ENCODE measurements around the gene SPP1.

The SPP1 gene

DNA sequence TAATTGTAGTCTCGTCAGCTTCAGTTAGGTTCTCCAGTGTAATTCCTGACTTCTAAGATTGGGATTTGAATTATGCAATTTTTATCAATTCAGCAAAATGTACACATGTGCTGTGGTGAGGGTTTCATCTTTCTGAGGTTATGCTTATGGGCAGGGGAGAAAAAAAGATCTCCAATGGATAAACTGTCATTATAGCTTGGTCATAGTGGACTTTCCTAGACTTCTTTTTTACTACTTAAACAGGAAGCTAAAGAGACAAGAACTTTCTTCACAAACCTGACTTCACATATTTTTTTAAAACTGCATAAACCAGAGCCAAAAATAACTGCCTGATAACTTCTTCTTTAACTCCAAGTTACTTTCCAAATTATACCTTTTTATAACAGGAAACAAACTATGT is 21.7 kb upstream of the SPP1 start:
- no peak overlapping the region for H3K27ac ChIP-seq (ENCODE audit: low read depth, low read length)

GRCh38 chr4:87956501-87956900 is 19.0 kb upstream of the SPP1 start:
- Histone ChIP-seq H3K4me3 (ENCODE audit: low read depth, low read length) (no peak overlapping the region), H3K9me3 (ENCODE audit: control insufficient read depth, insufficient read depth, low read depth, low read length) (0 out of 2 replicates have a peak, but pooled peaks cover 2% of the 10 kb centered on the region), H3K27me3 (ENCODE audit: control insufficient read depth, insufficient read depth, low read length) (no peaks in the 10 kb centered on the region), H3K4me1 (ENCODE audit: control insufficient read depth, insufficient read depth, low read length) (peaks cover 11% of the 10 kb centered on the region), H3K9ac (ENCODE audit: low read length) (no peak overlapping the region), H3K36me3 (ENCODE audit: control insufficient read depth, insufficient read depth, low read length) (no peaks in the 10 kb centered on the region), H3K27ac (ENCODE audit: low read depth, low read length) (no peak overlapping the region)

More for the DNA sequence above, 21.7 kb upstream of the SPP1 start:
- Histone ChIP-seq H3K27me3 (ENCODE audit: control insufficient read depth, insufficient read depth, low read length) (no peaks in the 10 kb centered on the region), H3K4me1 (ENCODE audit: control insufficient read depth, insufficient read depth, low read length) (peaks cover 28% of the 10 kb centered on the region), H3K4me3 (ENCODE audit: low read depth, low read length) (no peak overlapping the region), H3K36me3 (ENCODE audit: control insufficient read depth, insufficient read depth, low read length) (no peaks in the 10 kb centered on the region), H3K9ac (ENCODE audit: low read length) (no peak overlapping the region), H3K9me3 (ENCODE audit: control insufficient read depth, insufficient read depth, low read depth, low read length) (no peaks in the 10 kb centered on the region)

DNA sequence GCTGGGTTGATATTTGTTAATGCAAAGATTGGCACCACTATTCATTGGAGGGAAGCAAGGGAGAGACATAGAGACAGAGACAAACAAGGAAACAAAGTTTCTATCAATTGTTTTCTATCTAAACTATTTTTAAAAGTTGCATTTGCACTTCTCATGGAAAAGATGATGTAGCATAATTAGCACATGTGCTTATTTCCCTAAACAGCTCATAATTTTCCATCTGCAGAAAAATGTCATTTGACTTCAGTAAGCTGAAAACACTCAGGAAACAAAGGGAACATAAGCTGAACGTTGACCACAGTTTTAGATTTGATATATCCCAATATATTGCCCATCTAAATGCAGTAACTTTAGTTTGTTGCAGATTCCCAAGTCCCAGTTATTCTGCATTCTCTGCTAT is 18.5 kb upstream of the SPP1 start:
- H3K9ac ChIP-seq (ENCODE audit: low read length) = no peak overlapping the region
- H3K9me3 ChIP-seq (ENCODE audit: control insufficient read depth, insufficient read depth, low read depth, low read length) = 0 out of 2 replicates have a peak, but pooled peaks cover 2% of the 10 kb centered on the region
- H3K27me3 ChIP-seq (ENCODE audit: control insufficient read depth, insufficient read depth, low read length) = no peaks in the 10 kb centered on the region
- no peaks in the 10 kb centered on the region for H3K36me3 ChIP-seq (ENCODE audit: control insufficient read depth, insufficient read depth, low read length)
- H3K4me1 ChIP-seq (ENCODE audit: control insufficient read depth, insufficient read depth, low read length) = peaks cover 11% of the 10 kb centered on the region
- H3K4me3 ChIP-seq (ENCODE audit: low read depth, low read length) = no peak overlapping the region
- H3K27ac ChIP-seq (ENCODE audit: low read depth, low read length) = no peak overlapping the region

GRCh38 chr4:87961993-87962392 is 13.5 kb upstream of the SPP1 start:
- Histone ChIP-seq H3K4me1 (ENCODE audit: control insufficient read depth, insufficient read depth, low read length) (no peaks in the 10 kb centered on the region), H3K4me3 (ENCODE audit: low read depth, low read length) (no peak overlapping the region), H3K27me3 (ENCODE audit: control insufficient read depth, insufficient read depth, low read length) (no peaks in the 10 kb centered on the region), H3K9me3 (ENCODE audit: control insufficient read depth, insufficient read depth, low read depth, low read length) (peaks cover 2% of the 10 kb centered on the region; the same call in 1 of the 2 replicates), H3K36me3 (ENCODE audit: control insufficient read depth, insufficient read depth, low read length) (no peaks in the 10 kb centered on the region), H3K9ac (ENCODE audit: low read length) (no peak overlapping the region), H3K27ac (ENCODE audit: low read depth, low read length) (no peak overlapping the region)

DNA sequence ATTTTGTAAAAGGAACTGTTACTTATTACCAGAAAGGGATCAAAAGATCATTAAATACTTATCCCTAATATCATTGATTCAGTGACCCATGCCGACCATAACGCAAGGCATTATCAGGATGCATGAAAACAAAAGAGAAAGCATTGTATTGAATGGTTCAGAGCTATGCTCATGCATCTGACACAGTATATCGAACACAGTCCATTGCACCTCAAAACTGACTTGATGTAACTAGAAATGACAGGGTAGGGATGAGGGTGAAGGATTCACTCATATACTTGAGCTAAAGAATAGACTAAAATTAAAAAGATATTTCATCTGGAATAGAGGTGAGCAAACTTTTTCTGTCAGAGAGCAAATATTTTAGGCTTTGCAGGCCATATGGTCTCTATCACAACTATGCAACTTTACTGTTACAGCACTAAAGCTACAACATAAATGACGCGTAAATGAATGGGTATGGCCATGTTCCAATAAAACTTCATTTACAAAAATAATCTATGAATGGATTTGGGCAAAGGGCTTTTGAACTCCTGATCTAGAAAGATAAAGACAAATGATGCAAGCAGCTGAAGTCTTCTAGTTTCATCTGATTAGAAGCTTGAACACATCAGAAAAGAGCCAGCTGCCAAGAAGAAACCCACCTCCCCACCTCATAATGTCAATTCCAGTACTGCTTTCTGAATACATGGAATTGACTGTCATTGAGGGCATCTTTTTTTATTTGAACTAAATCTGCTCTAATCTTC is 12.9 kb upstream of the SPP1 start:
- H3K27ac ChIP-seq (ENCODE audit: low read depth, low read length) = no peak overlapping the region
- 0 out of 2 replicates have a peak, but pooled peaks cover 4% of the 10 kb centered on the region for H3K27me3 ChIP-seq (ENCODE audit: control insufficient read depth, insufficient read depth, low read length)
- H3K9ac ChIP-seq (ENCODE audit: low read length) = no peak overlapping the region
- H3K36me3 ChIP-seq (ENCODE audit: control insufficient read depth, insufficient read depth, low read length) = no peaks in the 10 kb centered on the region
- H3K9me3 ChIP-seq (ENCODE audit: control insufficient read depth, insufficient read depth, low read depth, low read length) = peaks cover 2% of the 10 kb centered on the region; the same call in 1 of the 2 replicates
- no peaks in the 10 kb centered on the region for H3K4me1 ChIP-seq (ENCODE audit: control insufficient read depth, insufficient read depth, low read length)
- no peak overlapping the region for H3K4me3 ChIP-seq (ENCODE audit: low read depth, low read length)

DNA sequence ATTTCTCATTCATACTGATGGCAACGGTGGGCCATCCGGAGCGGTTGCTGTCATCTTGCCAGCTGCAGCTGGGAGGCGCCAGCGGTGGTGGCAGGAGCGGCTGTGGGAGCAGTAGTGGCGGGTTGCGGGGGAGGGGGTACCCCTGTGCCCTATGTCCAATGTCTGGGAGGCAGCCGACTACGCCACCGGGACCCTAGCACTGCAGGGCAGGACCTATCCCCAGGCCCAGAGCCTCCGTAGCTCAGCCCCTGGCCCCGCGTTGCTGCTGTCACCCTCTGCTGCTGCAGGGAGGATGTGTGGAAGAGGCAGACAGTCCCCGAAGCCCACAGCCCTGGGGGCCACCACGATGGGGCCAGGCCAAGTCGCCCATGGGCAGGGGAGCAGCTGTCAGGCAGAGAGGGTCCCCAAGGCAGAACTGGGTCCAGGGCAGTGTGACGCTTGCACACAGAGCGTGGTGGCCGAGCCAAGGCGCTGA is 10.0 kb upstream of the SPP1 start:
- H3K27ac ChIP-seq (ENCODE audit: low read depth, low read length) = no peak overlapping the region
- no peak overlapping the region for H3K4me3 ChIP-seq (ENCODE audit: low read depth, low read length)
- no peak overlapping the region for H3K9ac ChIP-seq (ENCODE audit: low read length)
- H3K9me3 ChIP-seq (ENCODE audit: control insufficient read depth, insufficient read depth, low read depth, low read length) = no peaks in the 10 kb centered on the region; the same call in 1 of the 2 replicates
- H3K27me3 ChIP-seq (ENCODE audit: control insufficient read depth, insufficient read depth, low read length) = 0 out of 2 replicates have a peak, but pooled peaks cover 4% of the 10 kb centered on the region
- no peaks in the 10 kb centered on the region for H3K4me1 ChIP-seq (ENCODE audit: control insufficient read depth, insufficient read depth, low read length)
- no peaks in the 10 kb centered on the region for H3K36me3 ChIP-seq (ENCODE audit: control insufficient read depth, insufficient read depth, low read length)

GRCh38 chr4:87966095-87966496 is 9.4 kb upstream of the SPP1 start:
- Histone ChIP-seq H3K9me3 (ENCODE audit: control insufficient read depth, insufficient read depth, low read depth, low read length) (no peaks in the 10 kb centered on the region; the same call in 1 of the 2 replicates), H3K4me1 (ENCODE audit: control insufficient read depth, insufficient read depth, low read length) (no peaks in the 10 kb centered on the region), H3K27me3 (ENCODE audit: control insufficient read depth, insufficient read depth, low read length) (0 out of 2 replicates have a peak, but pooled peaks cover 4% of the 10 kb centered on the region), H3K9ac (ENCODE audit: low read length) (no peak overlapping the region), H3K27ac (ENCODE audit: low read depth, low read length) (no peak overlapping the region), H3K36me3 (ENCODE audit: control insufficient read depth, insufficient read depth, low read length) (no peaks in the 10 kb centered on the region), H3K4me3 (ENCODE audit: low read depth, low read length) (no peak overlapping the region)

DNA sequence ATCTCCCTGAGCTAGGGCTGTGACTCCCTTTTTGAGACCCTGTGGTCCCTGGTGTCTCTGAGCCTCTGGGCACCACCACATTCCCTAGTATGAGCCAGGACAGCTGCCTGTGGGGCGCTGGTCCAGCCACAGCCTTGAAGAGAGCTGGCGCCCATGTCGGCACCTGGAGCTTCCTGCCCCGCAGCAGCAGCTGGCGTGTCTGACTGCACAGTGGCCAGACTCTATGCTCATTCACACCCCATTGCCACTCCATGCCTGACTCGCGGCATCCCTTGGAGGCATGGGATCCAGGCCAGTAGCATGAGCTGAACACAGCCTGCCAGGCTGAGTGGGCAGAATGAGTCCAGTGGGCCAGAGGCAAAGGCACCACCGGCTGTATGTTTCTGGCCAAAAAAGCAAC is 8.3 kb upstream of the SPP1 start:
- H3K27me3 ChIP-seq (ENCODE audit: control insufficient read depth, insufficient read depth, low read length) = 0 out of 2 replicates have a peak, but pooled peaks cover 4% of the 10 kb centered on the region
- H3K27ac ChIP-seq (ENCODE audit: low read depth, low read length) = no peak overlapping the region
- no peak overlapping the region for H3K9ac ChIP-seq (ENCODE audit: low read length)
- H3K4me3 ChIP-seq (ENCODE audit: low read depth, low read length) = no peak overlapping the region
- no peaks in the 10 kb centered on the region; the same call in 1 of the 2 replicates for H3K9me3 ChIP-seq (ENCODE audit: control insufficient read depth, insufficient read depth, low read depth, low read length)
- no peaks in the 10 kb centered on the region for H3K36me3 ChIP-seq (ENCODE audit: control insufficient read depth, insufficient read depth, low read length)
- H3K4me1 ChIP-seq (ENCODE audit: control insufficient read depth, insufficient read depth, low read length) = peaks cover 5% of the 10 kb centered on the region

DNA sequence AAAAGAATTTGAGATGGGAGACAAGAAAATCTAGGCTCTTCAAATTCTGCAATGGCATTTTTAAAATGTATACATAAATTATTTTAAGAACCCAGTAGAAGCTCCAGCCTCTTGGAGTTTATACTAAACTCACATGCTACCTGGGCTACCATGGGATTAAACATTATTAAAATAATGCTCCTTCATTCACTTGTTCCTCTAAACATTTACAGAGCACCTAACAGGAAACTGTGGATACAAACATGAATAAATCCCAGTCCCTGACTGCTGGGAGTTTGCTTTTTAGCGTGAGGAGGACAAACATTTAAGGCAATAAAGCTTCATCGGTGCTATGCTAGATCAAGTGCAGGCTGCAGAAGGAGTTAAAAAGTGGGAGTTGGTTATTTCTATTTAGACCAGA is 5.4 kb upstream of the SPP1 start:
- Histone ChIP-seq H3K27me3 (ENCODE audit: control insufficient read depth, insufficient read depth, low read length) (0 out of 2 replicates have a peak, but pooled peaks cover 4% of the 10 kb centered on the region), H3K27ac (ENCODE audit: low read depth, low read length) (no peak overlapping the region), H3K4me1 (ENCODE audit: control insufficient read depth, insufficient read depth, low read length) (peaks cover 31% of the 10 kb centered on the region)

GRCh38 chr4:87971866-87972265 is 3.6 kb upstream of the SPP1 start:
- peaks cover 34% of the 10 kb centered on the region for H3K4me1 ChIP-seq (ENCODE audit: control insufficient read depth, insufficient read depth, low read length)
- no peaks in the 10 kb centered on the region for H3K36me3 ChIP-seq (ENCODE audit: control insufficient read depth, insufficient read depth, low read length)
- H3K4me3 ChIP-seq (ENCODE audit: low read depth, low read length) = no peak overlapping the region
- H3K27ac ChIP-seq (ENCODE audit: low read depth, low read length) = no peak overlapping the region
- no peak overlapping the region for H3K9ac ChIP-seq (ENCODE audit: low read length)
- no peaks in the 10 kb centered on the region for H3K9me3 ChIP-seq (ENCODE audit: control insufficient read depth, insufficient read depth, low read depth, low read length)
- 0 out of 2 replicates have a peak, but pooled peaks cover 4% of the 10 kb centered on the region for H3K27me3 ChIP-seq (ENCODE audit: control insufficient read depth, insufficient read depth, low read length)

More for the DNA sequence above, 5.4 kb upstream of the SPP1 start:
- no peaks in the 10 kb centered on the region for H3K36me3 ChIP-seq (ENCODE audit: control insufficient read depth, insufficient read depth, low read length)
- H3K9ac ChIP-seq (ENCODE audit: low read length) = no peak overlapping the region
- no peak overlapping the region for H3K4me3 ChIP-seq (ENCODE audit: low read depth, low read length)
- H3K9me3 ChIP-seq (ENCODE audit: control insufficient read depth, insufficient read depth, low read depth, low read length) = no peaks in the 10 kb centered on the region; the same call in 1 of the 2 replicates
